CD4-positive, alpha-beta T cell treated with Interleukin-12 subunit alpha and Interleukin-12 subunit beta, for 1 hour (primary cell): ENCODE results near the gene FMNL2.
"Not testable (repeated sequence)": the region's sequence is repeated elsewhere in the genome, so short reads cannot be mapped to it uniquely, and the experiment has no call there.

Source experiments
- DNase-seq: peaks from one replicate; pipeline ENCODE4 v3.0.0-alpha.2; 2020

The FMNL2 gene

GRCh38 chr2:152499896-152500735 is 165.1 kb downstream of the FMNL2 start:
- DNase-seq: no peak

- no peak for DNase-seq
These were observed 165.8 kb downstream of the FMNL2 start for GRCh38 chr2:152500772-152501171.

- DNase-seq: no peak
These were observed 166.7 kb downstream of the FMNL2 start for GRCh38 chr2:152501666-152502065.

GRCh38 chr2:152504618-152505017 is 169.6 kb downstream of the FMNL2 start:
- DNase-seq: no peak

GRCh38 chr2:152505495-152505906 is 170.5 kb downstream of the FMNL2 start:
- DNase-seq: no peak

- DNase-seq: no peak
These were observed 171.9 kb downstream of the FMNL2 start for GRCh38 chr2:152506843-152507242.

GRCh38 chr2:152507907-152508306 is 172.9 kb downstream of the FMNL2 start:
- DNase-seq: no peak

GRCh38 chr2:152508446-152508845 is 173.5 kb downstream of the FMNL2 start:
- DNase-seq: no peak

- no peak for DNase-seq
These were observed 175.0 kb downstream of the FMNL2 start for GRCh38 chr2:152509772-152510491.

- no peak for DNase-seq
These were observed 175.6 kb downstream of the FMNL2 start for GRCh38 chr2:152510621-152511020.

GRCh38 chr2:152511981-152512380 is 177.0 kb downstream of the FMNL2 start:
- DNase-seq: no peak

GRCh38 chr2:152513029-152513428 is 178.1 kb downstream of the FMNL2 start:
- DNase-seq: no peak

GRCh38 chr2:152513681-152514080 is 178.7 kb downstream of the FMNL2 start:
- DNase-seq: no peak

GRCh38 chr2:152518034-152518433 is 183.1 kb downstream of the FMNL2 start:
- no peak for DNase-seq

GRCh38 chr2:152518641-152519580 is 183.9 kb downstream of the FMNL2 start:
- no peak for DNase-seq

- no peak for DNase-seq
These were observed 184.6 kb downstream of the FMNL2 start for GRCh38 chr2:152519581-152519952.

GRCh38 chr2:152520759-152521158 is 185.8 kb downstream of the FMNL2 start:
- no peak for DNase-seq

GRCh38 chr2:152522446-152522845 is 187.5 kb downstream of the FMNL2 start:
- not testable (repeated sequence) for DNase-seq

- DNase-seq: no peak
These were observed 188.1 kb downstream of the FMNL2 start for GRCh38 chr2:152523091-152523490.

- DNase-seq: no peak
These were observed 190.4 kb downstream of the FMNL2 start for GRCh38 chr2:152525277-152525838.

GRCh38 chr2:152529420-152530115 is 194.6 kb downstream of the FMNL2 start:
- no peak for DNase-seq

GRCh38 chr2:152532241-152532640 is 197.3 kb downstream of the FMNL2 start:
- no peak for DNase-seq
